GM13977 (cell line): ENCODE measurements around the gene GBP5.
"Not testable (repeated sequence)": the region's sequence is repeated elsewhere in the genome, so short reads cannot be mapped to it uniquely, and the experiment has no call there.

Source experiments
- DNase-seq: peaks from one replicate; pipeline ENCODE4 v3.0.0; 2012; ENCODE audit warnings: low spot score
- in situ Hi-C: fragments of 300-500 bp; cut with MboI; formaldehyde crosslinking; loops from one replicate; pipeline ENCODE4 v1.12.0; 2022; ENCODE audit warnings: low sequenced_read_pairs, low pct_unique_long_range_greater_than_20kb, mixed read lengths, inconsistent platforms; ENCODE audit not compliant: unreplicated experiment
- TF ChIP-seq, protein P1 (sequence below): IDR thresholded peaks from 2 replicates; pipeline ENCODE4 v1.5.1; 2012; ENCODE audit warnings: mild to moderate bottlenecking, control low read depth; ENCODE audit not compliant: insufficient read depth; ENCODE audit errors: extremely low read depth, missing control alignments

Gene GBP5

GRCh38 chr1:89291276-89291675 is 18.6 kb upstream of the GBP5 start:
- TF ChIP-seq, protein P1, sequence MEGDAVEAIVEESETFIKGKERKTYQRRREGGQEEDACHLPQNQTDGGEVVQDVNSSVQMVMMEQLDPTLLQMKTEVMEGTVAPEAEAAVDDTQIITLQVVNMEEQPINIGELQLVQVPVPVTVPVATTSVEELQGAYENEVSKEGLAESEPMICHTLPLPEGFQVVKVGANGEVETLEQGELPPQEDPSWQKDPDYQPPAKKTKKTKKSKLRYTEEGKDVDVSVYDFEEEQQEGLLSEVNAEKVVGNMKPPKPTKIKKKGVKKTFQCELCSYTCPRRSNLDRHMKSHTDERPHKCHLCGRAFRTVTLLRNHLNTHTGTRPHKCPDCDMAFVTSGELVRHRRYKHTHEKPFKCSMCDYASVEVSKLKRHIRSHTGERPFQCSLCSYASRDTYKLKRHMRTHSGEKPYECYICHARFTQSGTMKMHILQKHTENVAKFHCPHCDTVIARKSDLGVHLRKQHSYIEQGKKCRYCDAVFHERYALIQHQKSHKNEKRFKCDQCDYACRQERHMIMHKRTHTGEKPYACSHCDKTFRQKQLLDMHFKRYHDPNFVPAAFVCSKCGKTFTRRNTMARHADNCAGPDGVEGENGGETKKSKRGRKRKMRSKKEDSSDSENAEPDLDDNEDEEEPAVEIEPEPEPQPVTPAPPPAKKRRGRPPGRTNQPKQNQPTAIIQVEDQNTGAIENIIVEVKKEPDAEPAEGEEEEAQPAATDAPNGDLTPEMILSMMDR = no peak
- in situ Hi-C loops = no loop called here
- no peak for DNase-seq

GRCh38 chr1:89288051-89288340 is 15.3 kb upstream of the GBP5 start:
- no peak for DNase-seq
- in situ Hi-C loops = no loop called here
- TF ChIP-seq, protein P1 = no peak

DNA sequence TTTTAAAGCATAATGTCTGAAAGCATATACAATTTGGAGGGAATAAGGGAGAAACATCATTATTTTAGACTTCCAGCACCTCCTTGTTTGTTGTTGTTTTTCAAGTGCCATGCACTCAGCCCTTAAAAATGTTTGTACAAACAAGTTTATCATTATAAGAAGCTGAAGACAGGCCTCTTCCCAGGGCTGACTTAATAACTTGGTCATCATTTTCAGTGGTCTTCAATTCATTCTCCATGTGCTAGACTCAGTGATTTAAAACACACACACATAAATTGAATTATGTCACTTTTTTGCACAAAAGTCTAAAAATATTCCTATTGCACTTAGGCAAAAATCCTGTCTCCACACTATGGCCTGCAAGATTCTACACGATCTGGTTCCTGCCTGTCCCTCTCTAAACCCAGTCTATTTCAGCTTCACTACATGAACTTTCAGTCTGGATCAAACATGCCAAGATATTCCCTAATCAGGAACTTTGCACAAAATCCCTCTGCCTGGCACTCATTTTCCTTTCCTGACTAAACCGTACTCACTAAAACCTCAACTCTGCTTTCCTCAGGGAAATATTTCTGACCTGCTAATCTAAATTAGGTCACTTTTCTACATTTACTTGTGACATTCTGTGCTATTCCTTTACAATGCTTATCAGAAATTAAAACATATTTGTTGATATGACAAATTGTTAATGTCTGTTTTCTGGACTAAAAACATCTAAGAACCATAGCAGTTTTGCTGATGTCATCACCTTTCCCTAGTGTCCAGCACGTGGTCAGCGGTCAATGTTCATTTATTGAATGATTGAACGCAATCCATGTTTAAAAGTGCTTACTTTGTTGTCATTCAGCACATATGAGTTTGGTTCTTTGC is 14.8 kb upstream of the GBP5 start:
- in situ Hi-C loops = no loop called here
- TF ChIP-seq, protein P1 = no peak
- no peak for DNase-seq

- DNase-seq = no peak
- TF ChIP-seq, protein P1 = no peak
- in situ Hi-C loops = no loop called here
Measured at GRCh38 chr1:89286549-89287180, 14.0 kb upstream of the GBP5 start.

- in situ Hi-C loops = no loop called here
- TF ChIP-seq, protein P1 = no peak
- no peak for DNase-seq
Measured at GRCh38 chr1:89285745-89286380, 13.2 kb upstream of the GBP5 start.

DNA sequence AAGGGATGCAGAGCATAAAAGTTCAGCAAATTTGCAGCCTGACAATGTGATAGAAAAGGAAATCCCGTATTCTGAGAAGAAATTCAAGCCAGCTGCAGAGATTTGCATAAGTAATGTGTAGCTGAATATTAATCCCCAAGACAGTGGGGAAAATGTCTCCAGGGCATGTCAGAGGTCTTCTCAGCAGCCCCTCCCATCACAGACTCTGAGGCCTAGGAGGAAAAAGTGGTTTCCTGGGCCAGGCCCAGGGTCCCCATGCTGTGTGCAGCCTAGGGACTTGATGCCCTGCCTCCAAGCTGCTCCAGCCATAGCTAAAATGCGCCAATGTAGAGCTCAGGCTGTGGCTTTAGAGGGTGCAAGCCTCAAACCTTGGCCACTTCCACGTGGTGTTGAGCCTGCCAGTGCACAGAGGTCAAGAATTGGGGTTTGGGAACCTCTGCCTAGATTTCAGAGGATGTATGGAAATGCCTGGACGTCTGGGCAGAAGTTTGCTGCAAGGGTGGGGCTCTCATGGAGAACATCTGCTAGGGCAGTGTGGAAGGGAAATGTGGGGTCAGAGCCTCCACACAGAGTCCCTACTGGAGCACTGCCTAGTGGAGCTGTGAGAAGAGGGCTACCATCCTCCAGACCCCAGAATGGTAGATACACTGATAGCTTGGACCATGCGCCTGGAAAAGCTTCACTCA is 11.6 kb upstream of the GBP5 start:
- DNase-seq, in situ Hi-C loops: not testable (repeated sequence)

- DNase-seq = no peak
- in situ Hi-C loops = no loop called here
- TF ChIP-seq, protein P1 = no peak
Measured at GRCh38 chr1:89280766-89281165, 8.1 kb upstream of the GBP5 start.
